Kidney tubule cell (primary cell): ENCODE measurements around the gene HTR6.
"Not testable (repeated sequence)": the region's sequence is repeated elsewhere in the genome, so short reads cannot be mapped to it uniquely, and the experiment has no call there.

Source experiments
- DNase-seq: peaks from one replicate; pipeline ENCODE4 v3.0.0-alpha.2; 2018; ENCODE audit warnings: low spot score

The HTR6 gene

DNA sequence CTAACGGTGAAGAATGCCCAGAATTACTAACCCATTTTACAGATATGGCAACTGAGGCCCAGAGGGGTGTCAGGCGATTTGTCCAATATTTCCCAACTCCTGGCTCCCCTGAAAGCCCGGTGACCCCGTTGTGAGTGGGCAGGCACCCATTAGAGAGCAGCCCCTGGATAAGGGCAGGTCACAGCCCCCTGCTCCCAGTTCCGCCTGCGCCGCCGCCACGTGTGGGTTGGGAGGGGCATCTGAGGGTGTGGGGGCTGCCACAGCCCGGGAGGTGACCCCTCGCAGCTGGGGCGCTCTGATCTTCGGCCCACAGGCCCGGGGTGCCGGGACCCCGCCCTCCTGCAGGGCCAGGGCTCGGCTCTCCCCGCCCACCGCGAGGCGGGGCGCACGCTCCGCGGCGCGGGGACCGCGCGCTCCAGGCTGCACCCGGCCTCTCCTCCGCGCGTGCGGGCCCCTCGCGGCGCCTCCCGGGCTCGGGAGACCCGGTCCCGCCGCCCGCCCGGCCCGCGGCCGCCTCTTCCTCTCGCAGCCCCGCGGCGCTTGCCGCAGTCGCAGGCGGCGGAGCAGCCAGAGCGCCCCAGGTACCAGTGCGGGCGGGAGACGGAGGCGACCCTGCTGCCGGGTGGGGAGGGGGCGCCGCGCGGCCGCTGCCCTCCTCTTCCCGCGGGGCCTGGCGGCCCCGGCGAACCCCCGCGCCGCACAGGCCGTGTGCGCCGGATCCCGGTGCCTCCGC is at the start of gene HTR6:
Gene HTR6, plus strand, starts transcription at position 423 of the 733 bp plus-strand sequence. CDS start 879 bp downstream, outside the sequence.
- DNase-seq = no peak

DNA sequence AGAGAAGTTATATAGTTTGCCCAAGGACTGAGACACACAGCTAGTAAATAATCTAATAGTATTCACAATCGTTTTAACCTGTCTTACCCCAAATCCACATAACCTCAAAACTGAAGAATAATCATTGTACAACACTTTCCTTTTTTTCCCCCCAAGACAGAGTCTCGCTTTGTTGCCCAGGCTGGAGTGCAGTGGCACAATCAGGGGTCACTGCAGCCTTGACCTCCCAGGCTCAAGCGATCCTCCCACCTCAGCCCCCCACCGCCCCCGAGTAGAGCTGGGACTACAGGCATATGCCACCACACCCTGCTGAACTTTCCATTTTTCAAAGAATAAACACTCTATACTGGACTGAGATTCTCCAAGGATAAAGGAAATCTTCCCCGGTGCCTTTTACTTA is 49.2 kb upstream of the HTR6 start:
- no peak for DNase-seq

DNA sequence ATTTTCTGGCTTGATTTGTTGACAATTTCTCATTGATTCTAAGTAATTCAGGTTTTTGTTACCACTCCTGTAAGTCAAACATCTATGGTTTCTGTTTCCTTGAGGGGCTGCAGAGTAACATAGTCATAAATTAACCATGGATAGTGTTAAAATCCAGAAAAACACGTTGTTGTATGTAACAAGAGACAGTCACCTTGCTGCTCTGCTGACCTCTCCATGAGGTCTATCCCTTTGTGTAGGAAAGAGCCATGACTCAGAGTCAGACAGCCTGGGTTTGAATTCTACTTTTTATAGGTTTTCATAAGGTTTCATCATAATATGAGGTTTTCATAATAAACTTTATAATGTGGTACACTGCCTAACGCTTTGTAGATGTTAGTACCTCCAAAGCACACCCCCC is 48.2 kb upstream of the HTR6 start:
- peak; percentile 65 for DNase-seq

DNA sequence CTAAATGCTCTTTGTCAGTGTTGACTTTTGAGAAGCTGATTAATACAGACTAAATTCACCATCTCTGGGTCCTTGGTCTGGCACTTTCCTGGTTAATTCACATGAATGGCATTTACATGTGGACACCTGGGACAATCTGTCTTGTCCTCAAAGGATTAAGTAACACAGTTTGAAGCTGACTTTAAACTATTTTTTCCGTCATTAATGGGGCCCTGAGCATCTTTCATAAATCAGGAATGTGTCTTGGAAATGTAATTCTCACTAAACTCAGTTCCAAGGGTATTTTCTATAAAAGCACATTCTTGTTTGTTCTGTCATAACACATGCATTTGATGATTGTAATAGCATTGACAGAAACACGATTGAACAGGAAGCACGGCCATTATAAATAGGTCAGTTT is 47.3 kb upstream of the HTR6 start:
- no peak for DNase-seq

DNA sequence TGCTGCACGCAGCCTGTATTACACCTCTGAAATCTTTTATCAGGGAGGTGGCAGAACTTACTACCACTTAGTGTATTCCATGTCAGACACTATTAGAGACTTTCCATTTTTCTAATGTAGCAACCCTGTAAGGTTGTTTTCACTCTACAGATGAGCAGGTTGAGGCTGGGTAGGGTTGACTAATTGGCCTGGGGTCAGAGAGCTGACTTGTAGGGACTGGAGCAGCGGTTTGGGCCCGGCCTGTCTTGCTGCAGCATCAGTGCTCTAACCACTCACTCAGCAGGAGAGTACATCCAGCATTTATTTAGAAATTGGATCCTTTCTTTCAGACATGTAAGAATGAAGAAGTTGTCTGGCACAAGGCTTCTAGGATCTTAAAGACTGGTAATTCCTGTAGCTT is 46.2 kb upstream of the HTR6 start:
- no peak for DNase-seq

DNA sequence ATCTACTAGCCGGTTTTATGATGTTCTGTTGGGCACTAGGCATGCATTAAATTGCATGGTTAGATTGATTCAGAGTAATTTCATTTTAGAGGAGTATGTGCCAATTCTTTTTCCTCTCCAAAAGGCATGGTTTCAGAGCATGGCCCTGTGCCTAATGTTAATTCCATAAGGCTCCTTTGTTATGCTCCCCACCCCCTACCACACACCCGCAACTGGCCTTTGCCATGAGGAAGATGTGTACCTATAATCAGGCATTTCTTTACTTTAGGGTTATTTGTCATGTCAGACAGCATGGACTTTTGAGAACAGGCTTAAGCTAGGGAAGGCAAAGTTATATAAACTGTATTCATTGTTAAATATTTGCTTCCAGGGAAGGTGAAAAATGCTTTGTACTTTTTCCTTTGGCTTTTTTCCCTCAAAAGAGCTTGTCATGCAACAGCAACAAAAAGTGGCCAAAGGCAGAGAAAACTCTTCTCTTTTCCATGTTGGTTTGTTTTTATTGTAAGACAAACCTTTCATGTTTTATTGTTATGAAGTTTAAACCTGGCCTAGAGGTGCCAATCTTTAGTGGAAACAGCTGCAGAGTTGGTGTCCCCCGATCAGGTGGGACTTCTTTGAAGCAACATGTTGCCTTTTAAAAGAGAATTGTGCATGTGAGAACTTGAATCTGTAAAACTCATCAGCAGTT is 44.8 kb upstream of the HTR6 start:
- no peak for DNase-seq

DNA sequence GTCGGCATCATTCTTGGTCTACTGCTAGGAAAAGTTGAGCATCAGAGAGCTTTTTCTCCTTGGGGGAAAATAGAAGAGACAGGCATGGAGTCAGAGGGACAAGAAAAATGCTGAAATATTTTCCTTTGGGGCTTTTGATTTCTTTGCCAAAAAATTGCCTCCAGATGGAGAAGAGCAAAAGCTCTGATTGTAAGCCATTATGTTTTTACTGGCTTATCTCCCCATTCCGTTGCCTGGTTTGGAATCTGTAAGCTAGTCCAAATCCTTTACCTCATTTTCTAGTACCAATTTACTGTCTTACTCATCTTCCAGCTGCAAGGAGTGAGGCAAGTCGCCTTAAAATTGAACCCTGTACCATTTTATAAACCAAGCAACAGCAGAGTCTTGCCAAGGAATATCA is 43.9 kb upstream of the HTR6 start:
- DNase-seq = no peak

DNA sequence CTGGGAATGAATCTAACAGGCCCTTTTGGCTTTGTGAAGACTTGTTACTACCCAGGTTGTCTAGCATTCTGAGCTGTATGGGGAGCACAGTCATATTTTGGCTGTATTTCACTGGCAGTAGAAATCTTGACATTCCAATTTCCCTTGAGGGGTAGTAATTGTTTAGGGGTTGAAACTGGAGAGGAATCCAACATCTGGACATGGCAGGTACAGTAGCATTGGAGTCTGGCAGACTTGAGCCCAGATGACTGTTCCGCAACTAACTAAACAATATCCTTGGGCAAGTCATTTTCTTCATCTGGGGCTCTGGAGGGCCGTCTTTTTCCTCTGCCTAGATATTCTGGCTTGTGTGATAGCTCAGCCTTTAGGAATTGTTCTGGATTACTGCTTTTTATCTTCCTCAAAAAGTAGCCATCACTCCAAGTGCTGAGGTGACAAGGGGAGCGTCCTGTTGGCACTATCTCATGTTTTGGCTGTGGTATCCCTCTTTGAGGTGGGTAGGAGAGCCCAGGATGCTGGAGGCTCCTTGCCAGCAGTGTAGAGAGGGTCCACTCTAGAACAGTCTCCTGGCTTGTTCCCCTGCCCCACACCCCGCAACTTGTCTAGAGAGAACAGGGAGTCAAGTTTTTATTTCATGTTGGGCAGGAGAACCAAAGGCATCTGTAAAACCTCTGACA is 43.3 kb upstream of the HTR6 start:
- no peak for DNase-seq

DNA sequence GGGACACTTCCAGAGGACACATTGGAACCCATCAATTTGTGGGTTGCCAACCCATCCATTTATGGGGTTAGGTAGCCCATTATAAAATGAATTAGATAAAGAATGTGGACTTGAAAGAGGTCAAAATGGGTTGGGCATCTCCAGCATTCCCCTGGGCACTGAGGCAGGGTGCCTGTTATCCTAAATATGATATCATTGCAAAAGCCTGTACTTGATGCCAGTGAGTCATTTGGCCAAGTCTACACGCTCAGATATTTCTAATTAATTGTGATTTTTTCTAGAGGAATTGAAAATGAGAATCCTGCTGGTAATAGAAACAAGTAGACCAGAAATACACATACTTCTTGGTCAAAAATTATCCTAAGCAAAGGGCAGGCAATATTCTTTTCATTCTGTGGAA is 42.5 kb upstream of the HTR6 start:
- peak; percentile 92 for DNase-seq

DNA sequence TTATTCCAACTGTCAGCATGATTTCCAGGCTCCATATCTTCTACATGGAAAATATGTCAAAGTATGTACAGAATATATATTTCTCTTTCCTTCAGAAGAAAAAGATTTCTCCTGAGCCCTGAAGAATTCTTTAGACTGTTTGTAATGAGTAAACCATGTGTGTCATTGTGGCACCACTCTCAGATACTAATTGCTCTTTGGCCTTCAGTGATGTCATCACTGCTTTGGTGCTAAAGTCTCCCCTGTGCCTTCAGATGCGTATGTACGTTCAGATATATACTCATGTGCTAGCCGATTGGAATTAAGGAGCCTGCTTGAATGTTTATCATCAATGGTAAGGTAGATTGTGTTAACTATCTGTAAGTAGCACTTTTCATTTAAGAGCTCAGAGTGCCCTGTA is 41.2 kb upstream of the HTR6 start:
- DNase-seq = peak; percentile 73

DNA sequence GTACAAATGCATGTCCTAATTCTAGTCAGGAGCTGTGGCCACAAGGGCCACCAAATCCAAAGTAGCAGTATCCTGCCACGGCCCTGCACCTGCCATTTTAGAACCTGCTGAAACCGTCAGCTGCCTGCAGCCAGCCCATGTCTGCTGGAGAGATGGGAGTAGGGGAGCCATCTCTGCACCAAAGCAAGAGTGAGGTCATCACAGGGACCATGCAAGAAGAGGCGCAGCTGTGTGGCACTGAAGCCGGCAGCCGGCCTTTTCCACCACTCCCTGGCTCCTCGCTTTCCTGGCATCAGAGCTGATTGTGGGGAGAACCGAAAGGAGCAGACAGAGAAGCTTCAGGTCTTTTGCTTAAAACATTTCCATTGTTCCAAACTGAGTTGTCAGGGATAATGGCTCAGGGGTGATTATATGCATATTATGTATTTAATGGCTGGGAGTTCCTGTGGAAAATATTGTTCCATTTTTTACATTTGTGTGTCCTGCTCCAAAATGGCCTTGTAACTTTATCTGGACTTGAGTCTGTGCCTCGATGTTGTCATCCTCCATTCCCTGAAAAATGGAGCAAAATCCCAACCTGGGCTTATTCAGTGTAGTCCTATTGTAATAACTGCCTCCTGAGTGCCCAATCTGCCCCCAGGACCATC is 39.3 kb upstream of the HTR6 start:
- DNase-seq = no peak

DNA sequence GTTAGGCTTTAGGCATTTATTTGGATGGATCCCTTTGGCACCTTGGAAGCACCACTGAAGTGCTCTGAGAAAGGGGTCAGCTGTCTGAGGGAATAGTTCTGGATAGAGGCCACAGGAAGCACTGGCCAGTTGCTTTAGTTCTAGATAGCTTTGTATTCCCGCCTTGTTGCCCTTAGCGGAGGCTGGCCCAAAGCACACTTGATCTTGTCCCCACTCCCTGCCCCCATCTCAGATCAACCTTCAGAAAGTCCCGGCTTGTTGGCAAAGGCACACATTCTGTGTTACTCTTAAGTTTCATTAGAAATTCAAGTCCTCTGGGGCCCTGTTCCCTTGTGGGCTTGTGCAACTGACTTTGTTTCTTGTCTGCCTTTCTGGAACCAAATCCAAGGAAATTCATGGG is 35.8 kb upstream of the HTR6 start:
- DNase-seq = no peak

DNA sequence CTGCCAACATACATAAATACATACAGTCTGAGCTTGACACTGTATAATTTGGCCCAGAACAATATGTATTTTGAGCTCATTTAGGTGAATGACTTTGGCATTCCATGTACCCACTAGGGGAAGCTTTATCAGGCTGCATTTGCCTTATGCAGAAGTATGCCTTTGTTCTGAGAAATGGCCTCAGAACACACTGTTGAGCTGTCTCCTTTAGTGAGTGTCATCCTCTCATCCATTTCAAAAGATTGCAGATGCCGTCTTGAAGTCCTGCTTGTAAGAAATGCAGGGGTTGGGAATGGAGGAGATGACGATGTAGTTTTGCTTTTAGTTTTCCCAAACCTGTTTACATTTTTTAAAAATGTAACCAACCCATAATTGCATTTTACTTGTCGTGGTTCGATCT is 35.3 kb upstream of the HTR6 start:
- no peak for DNase-seq

DNA sequence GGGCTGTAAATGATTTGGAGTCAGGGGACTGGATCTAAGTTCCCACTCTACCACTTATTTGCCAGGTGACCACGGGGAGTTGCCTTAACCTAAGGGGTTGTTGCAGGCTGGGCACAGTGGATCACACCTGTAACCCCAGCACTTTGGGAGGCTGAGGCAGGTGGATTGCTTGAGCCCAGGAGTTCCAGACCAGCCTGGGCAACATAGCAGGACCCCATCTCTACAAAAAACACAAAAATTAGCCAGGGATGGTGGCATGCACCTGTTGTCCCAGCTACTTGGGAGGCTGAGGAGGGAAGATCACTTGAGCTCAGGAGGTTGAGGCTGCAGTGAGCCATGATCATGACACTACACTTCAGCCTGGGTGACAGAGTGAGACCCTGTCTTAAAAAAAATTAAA is 34.5 kb upstream of the HTR6 start:
- not testable (repeated sequence) for DNase-seq

DNA sequence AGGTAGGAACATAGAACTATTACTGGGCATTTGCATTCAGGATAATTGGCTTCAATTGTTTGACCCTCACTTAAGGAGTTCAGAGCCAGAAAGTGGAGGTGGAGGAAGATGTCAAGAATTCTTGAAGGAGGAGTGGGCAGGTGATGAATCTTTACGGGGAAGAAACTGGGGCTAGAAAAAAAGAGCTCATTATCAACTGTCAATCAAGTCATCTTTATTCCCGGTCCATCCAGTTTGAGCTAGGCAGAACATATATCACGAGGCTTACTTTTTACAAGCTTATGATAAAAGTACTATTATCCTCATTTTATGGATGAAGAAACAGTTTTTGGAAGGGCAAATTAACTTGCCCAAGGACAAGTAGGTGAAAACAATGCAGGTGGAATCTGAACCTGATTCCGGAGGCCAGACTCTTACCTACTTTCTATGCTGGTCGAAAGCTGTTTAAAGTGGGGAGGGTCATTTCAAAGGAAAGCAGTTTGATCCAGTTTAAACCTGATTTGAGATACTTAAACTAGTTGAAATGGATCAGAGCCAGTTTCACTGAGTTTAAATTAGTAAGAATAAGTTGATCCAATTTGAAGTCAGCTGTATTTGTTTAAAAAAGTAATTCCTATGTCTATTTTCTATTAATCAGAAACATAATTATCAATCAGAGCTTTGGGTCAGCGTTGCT is 33.8 kb upstream of the HTR6 start:
- DNase-seq = no peak

DNA sequence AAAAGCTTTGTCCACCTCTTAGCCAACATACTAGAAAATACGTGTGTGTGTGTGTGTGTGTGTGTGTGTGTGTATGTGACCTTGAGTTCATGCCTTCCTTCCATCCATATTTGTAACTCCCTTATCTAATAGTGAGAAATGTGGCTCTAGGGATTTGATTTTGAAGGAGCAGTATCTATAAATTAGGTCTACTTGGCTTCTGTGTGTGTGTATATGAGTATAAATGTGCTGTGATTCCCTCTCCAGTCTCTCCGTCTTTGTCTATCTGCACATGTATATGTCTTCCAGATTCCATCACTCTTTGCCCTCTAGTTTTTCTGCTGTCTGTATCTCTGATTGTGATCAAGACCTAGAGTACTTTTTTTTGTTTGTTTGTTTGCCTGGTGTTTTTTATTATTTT is 32.5 kb upstream of the HTR6 start:
- no peak for DNase-seq

DNA sequence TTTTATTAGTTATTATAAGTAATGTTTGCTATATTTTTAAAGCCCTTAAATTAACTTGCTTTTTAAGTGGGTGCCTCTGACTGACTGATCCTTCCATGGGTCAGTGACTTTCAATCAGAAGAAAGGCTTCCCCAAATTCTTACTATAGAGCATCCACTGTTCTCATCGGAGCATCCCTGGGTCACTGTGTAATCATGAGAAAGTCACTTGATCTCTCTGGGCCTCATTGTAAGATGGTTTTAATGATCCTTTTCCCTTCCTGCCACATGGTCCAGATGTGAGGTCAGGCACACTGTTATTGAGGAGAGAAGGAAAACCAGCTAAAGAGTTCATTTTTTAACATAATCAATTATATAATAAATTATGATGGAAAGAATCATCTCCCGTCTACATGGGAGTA is 31.6 kb upstream of the HTR6 start:
- DNase-seq = no peak

DNA sequence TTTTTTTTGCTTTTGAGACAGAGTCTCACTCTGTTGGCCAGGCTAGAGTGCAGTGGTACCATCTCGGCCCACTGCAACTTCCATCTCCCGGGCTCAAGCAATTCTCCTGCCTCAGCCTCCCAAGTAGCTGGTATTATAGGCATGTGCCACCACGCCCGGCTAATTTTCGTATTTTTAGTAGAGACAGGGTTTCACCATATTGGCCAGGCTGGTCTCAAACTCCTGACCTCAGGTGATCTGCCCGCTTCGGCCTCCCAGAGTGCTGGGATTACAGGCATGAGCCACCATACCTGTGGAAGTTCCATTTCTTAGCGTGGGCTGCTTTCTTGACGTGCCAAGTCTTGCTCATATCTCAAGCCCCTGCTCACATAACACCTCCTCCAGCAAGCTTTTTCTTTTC is 29.6 kb upstream of the HTR6 start:
- DNase-seq = not testable (repeated sequence)

DNA sequence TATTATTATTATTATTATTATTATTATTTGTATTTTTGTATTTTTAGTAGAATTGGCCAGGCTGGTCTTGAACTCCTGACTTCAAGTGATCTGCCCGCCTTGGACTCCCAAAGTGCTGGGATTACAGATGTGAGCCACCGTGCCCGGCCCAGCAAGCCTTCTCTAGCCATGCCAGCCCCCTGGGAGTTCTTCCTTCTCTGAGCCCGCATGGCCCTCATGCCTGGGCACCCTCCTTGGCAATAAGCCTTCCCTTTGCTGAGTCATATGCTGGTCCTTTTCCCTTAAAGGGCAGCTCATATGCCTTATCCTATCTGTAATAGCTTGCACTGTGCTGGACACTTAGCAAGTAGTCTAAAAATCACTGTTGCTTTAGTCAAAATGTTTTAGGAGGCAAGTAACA is 29.0 kb upstream of the HTR6 start:
- DNase-seq = peak; percentile 47

DNA sequence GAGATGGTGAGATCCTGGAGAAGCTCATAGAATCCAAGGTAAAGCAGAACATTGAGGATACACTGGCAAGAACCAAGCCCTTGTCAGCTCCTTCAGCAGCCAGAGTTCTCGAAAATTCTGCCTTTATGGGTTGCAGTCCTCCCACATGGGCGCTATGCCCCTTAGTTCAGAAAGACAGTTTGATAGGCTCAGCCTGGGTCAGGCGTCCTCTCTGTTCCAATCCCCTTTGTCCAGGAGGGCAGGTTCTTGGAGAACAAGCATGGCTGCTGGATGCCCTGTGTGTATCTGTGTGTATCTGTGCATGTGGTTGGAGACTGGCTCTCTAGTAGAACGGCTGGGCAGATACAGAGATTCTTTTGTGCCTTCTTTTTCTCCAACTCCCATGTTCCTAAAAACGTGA is 28.6 kb upstream of the HTR6 start:
- DNase-seq = no peak

DNA sequence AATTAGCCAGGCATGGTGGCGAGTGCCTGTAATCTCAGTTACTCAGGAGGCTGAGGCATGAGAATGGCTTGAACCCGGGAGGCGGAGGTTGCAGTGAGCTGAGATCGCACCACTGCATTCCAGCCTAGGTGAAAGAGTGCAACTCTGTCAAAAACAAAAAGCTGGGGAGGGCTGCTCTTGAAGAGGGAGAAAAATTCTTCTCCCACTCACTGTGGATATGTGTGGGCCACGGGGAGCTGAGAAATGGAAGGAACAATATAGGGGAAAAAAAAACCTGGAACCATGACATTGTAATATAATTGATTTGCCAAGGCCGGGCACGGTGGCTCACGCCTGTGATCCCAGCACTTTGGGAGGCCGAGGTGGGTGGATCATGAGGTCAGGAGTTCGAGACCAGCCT is 27.9 kb upstream of the HTR6 start:
- DNase-seq = not testable (repeated sequence)

DNA sequence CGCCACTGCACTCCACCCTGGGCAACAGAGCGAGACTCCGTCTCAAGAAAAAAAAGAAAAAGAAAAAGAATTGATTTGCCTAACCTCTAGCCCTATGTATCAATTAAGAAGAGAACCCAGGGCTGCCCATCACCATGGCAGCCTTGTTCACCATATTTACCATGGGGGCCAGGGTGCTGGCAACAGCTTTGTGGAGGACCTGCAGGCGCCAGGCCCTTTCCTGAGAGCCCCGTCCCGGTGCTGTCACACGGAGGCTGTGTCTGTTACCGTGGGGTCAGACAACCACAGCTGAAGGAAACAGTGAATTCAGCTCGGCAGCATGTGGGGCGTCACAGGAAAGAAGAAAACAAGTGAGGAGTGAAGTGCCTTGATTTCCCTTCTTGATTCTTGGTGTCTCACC is 27.1 kb upstream of the HTR6 start:
- DNase-seq = no peak
